GM12874 (cell line): Measurements from ENCODE around the gene ELMO3.
A peak's percentile ranks its signal among the peaks of the same experiment; 100 is the strongest.

Experiments
- TF ChIP-seq, protein P1 (sequence below): IDR thresholded peaks from 2 replicates; pipeline ENCODE4 v1.5.1; 2011; ENCODE audit warnings: low read depth, mild to moderate bottlenecking, control low read depth, low read length, moderate library complexity; ENCODE audit not compliant: insufficient read depth

Gene ELMO3

DNA sequence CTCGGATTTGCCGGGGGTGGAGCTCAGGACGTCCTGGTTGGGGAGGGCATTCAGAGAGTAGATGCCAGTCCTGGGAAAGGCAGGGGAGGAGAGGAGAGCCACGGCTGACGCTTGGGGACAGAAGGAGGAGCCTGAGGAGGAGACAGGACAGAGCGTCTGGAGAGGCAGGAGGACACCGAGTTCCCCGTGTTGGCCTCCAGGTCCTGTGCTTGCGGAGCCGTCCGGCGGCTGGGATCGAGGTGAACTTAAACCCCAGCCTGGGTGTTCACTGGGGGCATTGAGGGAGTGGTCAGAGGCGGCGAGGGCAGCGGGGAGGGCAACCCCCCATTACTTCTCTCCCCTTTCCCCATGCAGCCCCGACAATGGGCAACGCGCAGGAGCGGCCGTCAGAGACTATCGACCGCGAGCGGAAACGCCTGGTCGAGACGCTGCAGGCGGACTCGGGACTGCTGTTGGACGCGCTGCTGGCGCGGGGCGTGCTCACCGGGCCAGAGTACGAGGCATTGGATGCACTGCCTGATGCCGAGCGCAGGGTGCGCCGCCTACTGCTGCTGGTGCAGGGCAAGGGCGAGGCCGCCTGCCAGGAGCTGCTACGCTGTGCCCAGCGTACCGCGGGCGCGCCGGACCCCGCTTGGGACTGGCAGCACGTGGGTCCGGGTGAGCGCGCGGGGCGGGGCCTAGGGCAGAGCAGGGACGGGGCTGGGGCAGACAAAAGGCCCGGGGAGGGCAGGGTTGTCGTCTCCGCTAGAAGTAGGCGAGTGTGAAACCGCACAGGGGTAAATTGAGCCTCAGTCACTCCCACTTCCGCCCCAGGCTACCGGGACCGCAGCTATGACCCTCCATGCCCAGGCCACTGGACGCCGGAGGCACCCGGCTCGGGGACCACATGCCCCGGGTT, 24.9 kb upstream of the ELMO3 start:
- TF ChIP-seq, protein P1, sequence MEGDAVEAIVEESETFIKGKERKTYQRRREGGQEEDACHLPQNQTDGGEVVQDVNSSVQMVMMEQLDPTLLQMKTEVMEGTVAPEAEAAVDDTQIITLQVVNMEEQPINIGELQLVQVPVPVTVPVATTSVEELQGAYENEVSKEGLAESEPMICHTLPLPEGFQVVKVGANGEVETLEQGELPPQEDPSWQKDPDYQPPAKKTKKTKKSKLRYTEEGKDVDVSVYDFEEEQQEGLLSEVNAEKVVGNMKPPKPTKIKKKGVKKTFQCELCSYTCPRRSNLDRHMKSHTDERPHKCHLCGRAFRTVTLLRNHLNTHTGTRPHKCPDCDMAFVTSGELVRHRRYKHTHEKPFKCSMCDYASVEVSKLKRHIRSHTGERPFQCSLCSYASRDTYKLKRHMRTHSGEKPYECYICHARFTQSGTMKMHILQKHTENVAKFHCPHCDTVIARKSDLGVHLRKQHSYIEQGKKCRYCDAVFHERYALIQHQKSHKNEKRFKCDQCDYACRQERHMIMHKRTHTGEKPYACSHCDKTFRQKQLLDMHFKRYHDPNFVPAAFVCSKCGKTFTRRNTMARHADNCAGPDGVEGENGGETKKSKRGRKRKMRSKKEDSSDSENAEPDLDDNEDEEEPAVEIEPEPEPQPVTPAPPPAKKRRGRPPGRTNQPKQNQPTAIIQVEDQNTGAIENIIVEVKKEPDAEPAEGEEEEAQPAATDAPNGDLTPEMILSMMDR, result 0 out of 2 replicates have a peak, but pooled peaks have one; percentile 26

DNA sequence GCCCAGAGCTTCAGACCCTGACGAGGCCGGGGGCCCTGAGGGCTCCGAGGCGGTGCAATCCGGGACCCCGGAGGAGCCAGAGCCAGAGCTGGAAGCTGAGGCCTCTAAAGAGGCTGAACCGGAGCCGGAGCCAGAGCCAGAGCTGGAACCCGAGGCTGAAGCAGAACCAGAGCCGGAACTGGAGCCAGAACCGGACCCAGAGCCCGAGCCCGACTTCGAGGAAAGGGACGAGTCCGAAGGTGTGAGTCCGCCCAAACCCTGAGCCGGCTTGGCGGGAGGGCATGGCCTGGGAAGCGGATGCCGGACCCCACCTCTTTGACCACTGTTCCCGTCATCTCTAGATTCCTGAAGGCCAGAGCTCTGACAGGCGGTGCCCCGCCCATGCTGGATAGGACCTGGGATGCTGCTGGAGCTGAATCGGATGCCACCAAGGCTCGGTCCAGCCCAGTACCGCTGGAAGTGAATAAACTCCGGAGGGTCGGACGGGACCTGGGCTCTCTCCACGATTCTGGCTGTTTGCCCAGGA, 24.2 kb upstream of the ELMO3 start:
- TF ChIP-seq, protein P1, result no peak

DNA sequence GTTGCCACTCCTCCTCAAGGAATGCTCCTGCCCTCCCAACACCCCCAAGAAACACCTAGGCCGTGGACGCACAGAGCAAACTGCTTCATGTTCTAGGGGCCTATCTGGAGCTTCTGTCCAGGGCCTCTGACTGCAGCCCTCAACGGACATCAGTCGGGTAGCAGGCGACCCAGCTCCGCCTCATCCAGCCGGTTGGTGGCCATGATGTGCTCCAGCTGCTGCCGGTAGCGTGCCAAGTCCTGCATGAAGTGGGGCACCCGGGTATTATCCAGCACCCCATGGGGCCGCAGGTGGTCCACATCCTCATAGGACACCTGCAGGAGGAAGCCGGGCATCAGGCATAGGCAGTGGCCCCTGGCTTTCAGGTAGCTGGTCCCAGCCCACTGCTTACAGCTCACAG, 22.3 kb upstream of the ELMO3 start:
- TF ChIP-seq, protein P1, result no peak

DNA sequence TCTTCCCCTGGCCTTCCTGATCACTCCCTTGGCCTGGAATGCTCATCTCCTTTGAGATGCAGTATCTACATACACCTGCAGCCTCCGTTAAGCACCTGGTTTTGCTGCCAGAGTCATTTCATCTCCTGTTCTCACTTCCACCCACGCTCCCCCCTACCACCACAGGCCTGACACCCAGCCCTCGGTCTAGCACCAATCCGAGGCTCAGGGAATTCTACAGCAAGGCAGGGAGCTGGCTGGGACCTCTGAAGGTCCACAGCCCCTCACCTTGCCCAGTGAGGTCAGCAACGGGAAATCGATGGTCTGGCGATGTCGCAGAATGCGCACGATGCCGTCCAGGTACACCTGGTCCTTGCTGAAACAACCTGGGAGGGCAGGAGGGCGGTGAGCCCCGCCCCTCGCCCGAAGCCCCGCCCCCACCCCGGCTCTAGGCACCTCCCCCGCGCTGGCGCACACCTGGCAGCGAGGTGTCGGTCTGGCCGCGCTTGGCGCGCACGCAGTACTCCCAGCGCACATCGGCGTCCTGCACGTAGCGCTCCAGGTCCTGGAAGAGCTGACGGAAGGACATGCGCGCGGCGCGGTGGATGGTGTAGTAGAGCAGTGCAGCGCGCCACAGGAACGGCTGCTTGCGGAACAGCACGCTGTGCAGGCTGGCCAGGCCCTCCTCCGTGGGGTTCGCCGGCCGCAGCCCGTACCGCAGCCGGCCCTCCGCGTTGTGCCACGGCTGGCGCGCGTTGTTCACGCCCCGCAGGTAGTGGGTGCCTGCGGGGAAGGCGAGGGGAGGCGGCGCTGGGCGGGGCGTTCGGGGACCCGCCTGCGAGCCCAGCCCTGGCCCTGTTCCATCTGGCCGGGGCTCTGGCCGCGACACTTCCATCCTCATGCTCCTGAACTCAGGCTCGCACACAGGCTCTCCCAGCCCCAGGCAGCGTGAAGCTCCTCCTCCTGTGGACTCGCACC, 20.9 kb upstream of the ELMO3 start:
- TF ChIP-seq, protein P1, result no peak

DNA sequence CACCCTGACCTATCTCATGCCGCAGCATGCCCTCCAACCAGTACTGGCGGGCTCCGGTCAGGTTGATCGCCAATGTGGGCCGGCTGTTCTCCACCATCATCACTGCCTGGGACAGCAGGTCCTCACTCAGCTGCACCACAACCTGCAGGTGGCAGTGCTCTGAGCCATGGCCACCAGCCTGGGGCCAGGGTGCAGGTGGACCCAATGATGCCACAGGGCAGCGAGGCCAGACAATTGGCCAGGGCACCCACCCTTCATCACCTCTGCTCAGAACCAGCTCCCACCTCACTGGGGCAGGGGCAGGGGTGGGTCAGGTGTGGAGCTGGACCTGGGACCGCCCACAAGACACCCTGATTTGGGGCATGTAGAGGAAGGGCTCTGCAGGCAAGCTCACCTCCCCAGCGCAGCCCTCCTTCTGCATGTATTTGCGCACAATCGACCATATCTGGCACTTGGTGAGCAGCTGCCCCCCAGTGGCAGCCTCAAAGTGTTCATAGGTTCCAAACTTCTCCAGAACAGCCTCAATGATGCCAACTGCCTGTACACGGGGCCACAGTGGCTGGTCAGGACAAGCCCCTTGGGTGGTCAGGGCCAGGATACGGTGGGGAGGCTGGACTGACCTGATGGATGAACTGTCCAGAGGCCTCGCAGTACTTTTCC, 19.4 kb upstream of the ELMO3 start:
- TF ChIP-seq, protein P1, result peak; percentile 32

DNA sequence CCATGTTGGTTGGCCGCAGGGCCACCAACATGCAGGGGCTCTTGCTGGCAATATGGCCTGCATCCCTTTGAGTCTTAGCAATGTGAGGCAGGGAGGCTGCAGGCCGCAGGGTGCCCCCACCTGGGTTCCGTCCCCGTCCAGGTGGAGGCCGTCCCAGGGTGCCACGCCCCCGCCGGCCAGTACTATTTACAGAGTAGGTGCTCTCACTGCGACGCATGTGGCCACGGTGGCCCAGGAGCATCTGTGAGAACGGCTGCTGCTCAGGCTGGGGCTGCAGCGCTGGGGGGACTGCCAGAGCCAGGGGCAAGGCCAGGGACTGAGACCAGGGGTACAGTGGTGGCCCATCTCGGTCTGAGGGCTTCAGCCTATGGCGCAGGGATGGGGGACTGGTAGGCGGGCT, 18.8 kb upstream of the ELMO3 start:
- TF ChIP-seq, protein P1, result no peak
